A549 treated with Hydrocortisone at 1 μM for 4 hours (cell line): ENCODE measurements around the gene MMD2. TPM values are rescaled to one million over a fixed set of nuclear protein-coding genes. Genes with fewer than 3 reads are reported as not detected.

Experiments used
- total RNA-seq: library from RNA; stranded (reverse); fragments of 200-300 nt; extraction: Qiagen RNA extraction; gene quantifications from 5 replicates; pipeline ENCODE4 v1.2.3, GENCODE V29; 2022

Gene MMD2, protein sequence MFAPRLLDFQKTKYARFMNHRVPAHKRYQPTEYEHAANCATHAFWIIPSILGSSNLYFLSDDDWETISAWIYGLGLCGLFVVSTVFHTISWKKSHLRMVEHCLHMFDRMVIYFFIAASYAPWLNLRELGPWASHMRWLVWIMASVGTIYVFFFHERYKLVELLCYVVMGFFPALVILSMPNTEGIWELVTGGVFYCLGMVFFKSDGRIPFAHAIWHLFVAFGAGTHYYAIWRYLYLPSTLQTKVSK
- total RNA-seq, result not detected in 5 replicates

DNA sequence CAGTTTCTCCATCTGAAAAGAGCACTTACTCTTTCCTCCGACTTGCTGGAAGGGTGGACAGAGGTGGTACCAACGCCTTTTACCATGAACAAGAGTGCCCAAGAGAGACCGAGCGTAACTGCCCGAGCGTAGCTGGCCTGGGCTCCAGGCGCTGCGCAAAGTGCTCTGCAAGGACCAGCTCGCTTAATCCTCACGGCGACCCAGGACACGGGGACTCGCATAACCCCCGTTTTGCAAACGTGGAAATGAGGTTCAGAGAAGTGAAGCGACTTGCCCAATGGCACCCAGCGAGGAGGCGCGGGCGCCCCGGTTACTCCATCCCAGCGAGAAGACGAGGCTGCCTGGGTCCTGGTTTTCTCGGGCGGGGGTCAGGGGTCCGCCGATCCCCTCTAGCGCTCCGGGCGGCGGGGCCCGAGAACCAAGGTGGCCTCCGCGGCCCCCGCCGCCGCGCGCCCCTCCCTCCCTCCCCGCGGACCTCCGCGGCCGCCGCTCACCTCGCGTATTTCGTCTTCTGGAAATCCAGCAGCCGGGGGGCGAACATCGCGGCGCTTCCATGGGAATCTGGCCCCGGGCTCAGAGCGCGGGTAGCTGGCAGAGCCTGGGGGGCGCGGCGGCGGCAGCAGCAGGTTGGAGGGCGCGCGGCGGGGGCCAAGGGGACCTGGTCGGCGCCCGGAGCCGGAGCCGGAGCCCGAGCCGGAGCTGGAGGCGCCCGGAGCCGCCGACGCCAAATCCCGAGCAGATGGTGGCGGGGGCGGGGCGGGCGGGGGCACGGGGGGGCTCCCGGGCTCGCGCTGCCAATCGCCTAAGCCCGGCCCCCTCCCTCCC lies at the start of gene MMD2:
Gene MMD2 (minus strand): TSS at position 711 of the 825 bp plus-strand sequence. CDS start 170 bp downstream, at position 541.

GRCh38 chr7:4883372-4884144 lies 75.4 kb downstream of the MMD2 start, which contains the start of gene RADIL:
TSS of gene RADIL (minus strand) at chr7:4883716. CDS start at chr7:4878139, 5,577 bp downstream.

GRCh38 chr7:4861673-4862072 lies 97.3 kb downstream of the MMD2 start, which contains the start of gene PAPOLB:
TSS of gene PAPOLB (minus strand) at chr7:4862030. CDS start at chr7:4861810, 220 bp downstream.

Other genes with a start within 250 kb of the MMD2 start
- 22.5 to 43.7 TPM (median 31.2 TPM) in 5 replicates for gene AP5Z1, start 183.6 kb downstream of the MMD2 start, total RNA-seq
- not detected in 5 replicates for gene PAPOLB, start 97.2 kb downstream of the MMD2 start, total RNA-seq
- 1.1 to 2.7 TPM (median 2.0 TPM) in 5 replicates for gene RADIL, start 75.5 kb downstream of the MMD2 start, total RNA-seq
- 5.2 to 7.6 TPM (median 5.6 TPM) in 5 replicates for gene RBAK, start 86.7 kb upstream of the MMD2 start, total RNA-seq
- 48.4 to 55.2 TPM (median 52.9 TPM) in 5 replicates for gene WIPI2, start 231.0 kb upstream of the MMD2 start, total RNA-seq